NB4 (cell line): ENCODE measurements around the gene DMRT3.

Experiments used
- POLR2A ChIP-seq: IDR thresholded peaks from 2 replicates; pipeline ENCODE4 v1.6.1; 2011; ENCODE audit warnings: mild to moderate bottlenecking; ENCODE audit not compliant: insufficient read length; ENCODE audit errors: extremely low read depth
- TF ChIP-seq, protein P1 (sequence below): IDR thresholded peaks from one replicate; pipeline ENCODE4 v1.5.1; 2012; ENCODE audit warnings: low read depth, low read length

DNA sequence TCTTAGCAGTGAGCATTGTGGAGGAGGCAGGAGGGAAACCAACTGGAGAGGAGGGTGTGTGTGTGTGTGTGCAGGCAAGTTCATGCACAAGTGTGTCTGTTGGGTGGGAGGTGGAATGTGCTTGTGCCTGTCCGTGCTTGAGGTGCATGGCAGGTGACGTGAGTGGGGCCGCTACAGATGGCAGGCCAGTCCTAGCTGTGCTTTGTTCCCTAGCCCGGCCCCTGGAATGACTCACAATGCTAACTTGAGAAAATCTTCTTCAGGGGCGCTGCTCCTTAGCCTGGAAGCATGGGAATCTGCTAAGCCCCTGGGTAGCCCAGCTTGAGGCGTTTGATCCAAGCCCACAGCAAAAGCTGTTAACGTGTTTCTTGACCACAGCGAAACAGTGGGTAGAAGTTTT lies 48.7 kb downstream of the DMRT3 start:
- TF ChIP-seq, protein P1, sequence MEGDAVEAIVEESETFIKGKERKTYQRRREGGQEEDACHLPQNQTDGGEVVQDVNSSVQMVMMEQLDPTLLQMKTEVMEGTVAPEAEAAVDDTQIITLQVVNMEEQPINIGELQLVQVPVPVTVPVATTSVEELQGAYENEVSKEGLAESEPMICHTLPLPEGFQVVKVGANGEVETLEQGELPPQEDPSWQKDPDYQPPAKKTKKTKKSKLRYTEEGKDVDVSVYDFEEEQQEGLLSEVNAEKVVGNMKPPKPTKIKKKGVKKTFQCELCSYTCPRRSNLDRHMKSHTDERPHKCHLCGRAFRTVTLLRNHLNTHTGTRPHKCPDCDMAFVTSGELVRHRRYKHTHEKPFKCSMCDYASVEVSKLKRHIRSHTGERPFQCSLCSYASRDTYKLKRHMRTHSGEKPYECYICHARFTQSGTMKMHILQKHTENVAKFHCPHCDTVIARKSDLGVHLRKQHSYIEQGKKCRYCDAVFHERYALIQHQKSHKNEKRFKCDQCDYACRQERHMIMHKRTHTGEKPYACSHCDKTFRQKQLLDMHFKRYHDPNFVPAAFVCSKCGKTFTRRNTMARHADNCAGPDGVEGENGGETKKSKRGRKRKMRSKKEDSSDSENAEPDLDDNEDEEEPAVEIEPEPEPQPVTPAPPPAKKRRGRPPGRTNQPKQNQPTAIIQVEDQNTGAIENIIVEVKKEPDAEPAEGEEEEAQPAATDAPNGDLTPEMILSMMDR, result no peak
- no peak for TF ChIP-seq POLR2A
